Hepatocyte (in vitro differentiated cells): ENCODE measurements around the gene XIRP1. TPM values are rescaled to one million over a fixed set of nuclear protein-coding genes. Genes with fewer than 3 reads are reported as not detected.
A peak's percentile ranks its signal among the peaks of the same experiment; 100 is the strongest.

Experiments used
- DNase-seq: peaks from one replicate; pipeline ENCODE4 v3.0.0-alpha.2; 2016; ENCODE audit warnings: low spot score
- H2AFZ ChIP-seq: fragments of 200-600 bp; sonication (generic); 2 replicates; pipeline ENCODE4 v1.6.0; 2016; ENCODE audit warnings: antibody characterized with exemption, mild to moderate bottlenecking
- H3K27ac ChIP-seq: fragments of 200-600 bp; sonication (generic); 2 replicates; pipeline ENCODE4 v1.5.1; 2016; ENCODE audit warnings: mild to moderate bottlenecking
- H3K27me3 ChIP-seq: fragments of 200-600 bp; sonication (generic); 2 replicates; pipeline ENCODE4 v1.6.1; 2016
- H3K36me3 ChIP-seq: fragments of 200-600 bp; sonication (generic); replicated peaks from 2 replicates; pipeline ENCODE4 v1.5.1; 2016; ENCODE audit warnings: low read depth; ENCODE audit not compliant: insufficient read depth
- H3K4me1 ChIP-seq: fragments of 200-600 bp; sonication (generic); 2 replicates; pipeline ENCODE4 v1.5.1; 2016; ENCODE audit warnings: mild to moderate bottlenecking, moderate library complexity; ENCODE audit not compliant: insufficient read depth
- H3K4me2 ChIP-seq: fragments of 200-600 bp; sonication (generic); 2 replicates; pipeline ENCODE4 v1.6.0; 2016
- H3K4me3 ChIP-seq: fragments of 200-600 bp; sonication (generic); 2 replicates; pipeline ENCODE4 v1.5.1; 2016; ENCODE audit warnings: mild to moderate bottlenecking
- H3K79me2 ChIP-seq: fragments of 200-600 bp; sonication (generic); 2 replicates; pipeline ENCODE4 v1.6.0; 2017; ENCODE audit warnings: mild to moderate bottlenecking
- H3K9me2 ChIP-seq: fragments of 200-600 bp; sonication (generic); replicated peaks from 2 replicates; pipeline ENCODE4 v1.6.0; 2017; ENCODE audit warnings: mild to moderate bottlenecking; ENCODE audit not compliant: insufficient read depth
- H3K9me3 ChIP-seq: fragments of 200-600 bp; sonication (generic); 2 replicates; pipeline ENCODE4 v1.5.1; 2016; ENCODE audit warnings: low read depth, mild to moderate bottlenecking
- H4K20me1 ChIP-seq: fragments of 200-600 bp; sonication (generic); 2 replicates; pipeline ENCODE4 v1.6.0; 2016; ENCODE audit warnings: mild to moderate bottlenecking; ENCODE audit not compliant: insufficient read depth, poor library complexity, severe bottlenecking
- EZH2 ChIP-seq: fragments of 200-600 bp; sonication (generic); IDR thresholded peaks from 2 replicates; pipeline ENCODE4 v1.6.1; 2016; ENCODE audit warnings: antibody characterized with exemption, mild to moderate bottlenecking, borderline replicate concordance
- EZH2phosphoT487 ChIP-seq: fragments of 200-600 bp; sonication (generic); IDR thresholded peaks from one replicate; pipeline ENCODE4 v1.6.1; 2018; ENCODE audit warnings: antibody characterized with exemption, mild to moderate bottlenecking, low read depth, moderate library complexity; ENCODE audit not compliant: unreplicated experiment, severe bottlenecking
- WGBS: methylation state at CpG from one replicate; pipeline ENCODE4 v1.1.6; 2016; ENCODE audit warnings: low lambda C conversion rate; ENCODE audit errors: missing lambda C conversion rate; 5-methylcytosine and 5-hydroxymethylcytosine counted together
- polyA plus RNA-seq: library from polyadenylated mRNA; unstranded; fragments of >200 nt; fragmentation: Nextera tagmentation; extraction: Ambion mirVana; gene quantifications from 2 replicates; pipeline ENCODE4 v1.2.1, GENCODE V29; 2016
- total RNA-seq: library from RNA; depleted of rRNA; stranded (reverse); fragments of >200 nt; gene quantifications from 2 replicates; pipeline ENCODE4 v1.2.3, GENCODE V29; 2014
- TF ChIP-seq, protein P1 (sequence below): fragments of 200-600 bp; sonication (generic); IDR thresholded peaks from 2 replicates; pipeline ENCODE4 v1.5.1; 2016; ENCODE audit warnings: antibody characterized with exemption, mild to moderate bottlenecking; ENCODE audit not compliant: poor library complexity

Gene XIRP1
- total and polyA plus RNA-seq, 2 experiments from 2014 or later: 0.10 to 1.4 TPM

DNA sequence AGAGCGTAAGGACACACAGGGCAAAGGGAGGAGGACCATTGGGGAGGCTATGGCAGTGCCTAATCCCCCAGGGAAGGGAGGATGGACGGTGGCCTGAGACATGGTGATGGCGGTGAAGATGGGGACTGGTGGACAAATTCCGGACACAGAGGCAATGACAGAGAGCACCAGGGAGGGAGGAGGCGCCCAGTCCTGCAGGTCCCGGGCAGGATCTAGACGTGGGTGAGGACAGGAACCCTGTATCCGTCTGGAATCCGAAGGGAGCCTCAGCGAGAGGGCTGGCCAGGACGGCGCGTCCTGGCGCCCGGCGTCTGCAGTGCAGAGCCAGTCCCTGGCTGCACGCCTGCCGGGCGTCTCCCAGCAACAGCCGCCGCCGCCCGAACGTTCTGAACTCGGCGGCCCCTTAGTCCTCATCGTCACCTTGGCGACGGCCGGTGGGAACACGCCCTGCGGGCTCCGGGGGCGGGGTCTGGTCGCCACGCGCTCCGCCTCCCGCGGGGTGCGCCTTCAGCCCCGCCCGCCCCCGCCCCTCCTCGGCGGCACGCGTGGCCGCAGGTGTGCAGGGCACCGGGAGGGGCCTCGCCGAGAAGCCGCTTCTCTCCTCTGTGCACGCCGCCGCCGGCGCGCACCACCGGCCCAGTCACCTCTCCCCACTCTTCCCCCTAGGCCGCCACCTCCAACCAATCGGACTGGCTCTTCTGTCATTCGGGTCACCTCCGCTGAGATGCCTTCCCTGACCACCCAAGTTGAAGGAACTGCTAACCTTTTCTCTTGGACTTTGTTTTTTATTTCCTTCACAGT is 11.6 kb downstream of the XIRP1 start:
- Histone ChIP-seq H3K4me3 (no peak overlapping the region), H3K27me3 (no peaks in the 10 kb centered on the region), H3K36me3 (no peaks in the 10 kb centered on the region), H3K9me2 (no peaks in the 10 kb centered on the region), H3K4me1 (peaks cover 30% of the 10 kb centered on the region), H4K20me1 (no peaks in the 10 kb centered on the region), H3K9me3 (no peaks in the 10 kb centered on the region), H3K27ac (peak overlapping the region; percentile 98), H3K4me2 (peak overlapping the region; percentile 76), H3K79me2 (peaks cover 2% of the 10 kb centered on the region), H2AFZ (peak overlapping the region; percentile 17)
- WGBS: 3% methylated on average over 58 of the region's 64 CpGs
- TF ChIP-seq EZH2 (no peak), EZH2phosphoT487 (no peak)
- TF ChIP-seq, protein P1, sequence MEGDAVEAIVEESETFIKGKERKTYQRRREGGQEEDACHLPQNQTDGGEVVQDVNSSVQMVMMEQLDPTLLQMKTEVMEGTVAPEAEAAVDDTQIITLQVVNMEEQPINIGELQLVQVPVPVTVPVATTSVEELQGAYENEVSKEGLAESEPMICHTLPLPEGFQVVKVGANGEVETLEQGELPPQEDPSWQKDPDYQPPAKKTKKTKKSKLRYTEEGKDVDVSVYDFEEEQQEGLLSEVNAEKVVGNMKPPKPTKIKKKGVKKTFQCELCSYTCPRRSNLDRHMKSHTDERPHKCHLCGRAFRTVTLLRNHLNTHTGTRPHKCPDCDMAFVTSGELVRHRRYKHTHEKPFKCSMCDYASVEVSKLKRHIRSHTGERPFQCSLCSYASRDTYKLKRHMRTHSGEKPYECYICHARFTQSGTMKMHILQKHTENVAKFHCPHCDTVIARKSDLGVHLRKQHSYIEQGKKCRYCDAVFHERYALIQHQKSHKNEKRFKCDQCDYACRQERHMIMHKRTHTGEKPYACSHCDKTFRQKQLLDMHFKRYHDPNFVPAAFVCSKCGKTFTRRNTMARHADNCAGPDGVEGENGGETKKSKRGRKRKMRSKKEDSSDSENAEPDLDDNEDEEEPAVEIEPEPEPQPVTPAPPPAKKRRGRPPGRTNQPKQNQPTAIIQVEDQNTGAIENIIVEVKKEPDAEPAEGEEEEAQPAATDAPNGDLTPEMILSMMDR: peak; percentile 24
- DNase-seq: peak; percentile 98

DNA sequence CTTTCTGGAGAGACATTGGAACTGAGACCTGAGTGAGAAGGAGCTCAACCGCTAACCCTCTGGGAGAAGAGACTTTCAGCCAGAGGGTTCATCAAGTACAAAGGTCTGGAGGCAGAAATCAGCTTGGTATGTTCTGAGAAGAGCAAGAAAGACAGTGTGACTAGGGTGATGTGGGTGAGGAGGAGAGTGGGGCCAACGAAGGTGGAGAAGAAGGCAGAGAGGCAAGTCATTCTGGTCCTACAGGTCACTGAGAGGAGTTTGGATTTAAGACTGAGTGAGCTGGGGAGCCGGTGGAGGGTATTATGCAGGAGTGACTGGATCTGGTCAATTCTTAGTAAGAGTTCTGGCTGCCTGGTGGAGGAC is 12.2 kb downstream of the XIRP1 start:
- Histone ChIP-seq H3K4me1 (peaks cover 30% of the 10 kb centered on the region), H3K9me3 (no peaks in the 10 kb centered on the region), H3K27me3 (no peaks in the 10 kb centered on the region), H3K4me3 (no peak overlapping the region), H4K20me1 (no peaks in the 10 kb centered on the region), H3K79me2 (peaks cover 2% of the 10 kb centered on the region), H3K4me2 (peak overlapping the region; percentile 76), H3K36me3 (no peaks in the 10 kb centered on the region), H3K27ac (peak overlapping the region; percentile 98), H2AFZ (peak overlapping the region; percentile 17), H3K9me2 (no peaks in the 10 kb centered on the region)
- 45% methylated on average over 3 of the region's 3 CpGs for WGBS
- TF ChIP-seq, protein P1: no peak
- TF ChIP-seq EZH2phosphoT487 (no peak), EZH2 (no peak)
- DNase-seq: no peak

DNA sequence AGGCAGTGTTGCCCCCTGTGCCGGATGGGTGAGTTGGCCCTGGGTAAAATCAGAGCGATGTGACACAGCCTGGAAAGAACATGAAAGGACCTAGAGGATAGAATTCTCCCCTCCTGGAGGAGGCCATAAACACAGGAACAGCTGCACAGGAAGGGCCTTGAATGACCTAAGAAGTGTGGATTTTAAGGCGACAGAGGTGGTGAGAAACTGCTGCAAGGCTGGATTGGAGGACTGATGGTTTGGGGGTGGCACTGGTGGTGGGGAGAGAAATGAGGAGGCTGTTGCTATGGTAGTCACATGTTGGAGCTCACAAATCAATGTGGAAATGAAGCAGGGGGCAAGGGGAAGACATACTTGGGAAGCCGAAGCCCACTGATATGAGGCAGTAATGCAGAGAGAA is 13.8 kb downstream of the XIRP1 start:
- Histone ChIP-seq H3K4me3 (peak overlapping the region; percentile 22), H3K27me3 (no peaks in the 10 kb centered on the region), H3K9me3 (no peaks in the 10 kb centered on the region), H3K4me2 (peak overlapping the region; percentile 92), H4K20me1 (no peaks in the 10 kb centered on the region), H3K79me2 (peaks cover 2% of the 10 kb centered on the region), H3K36me3 (no peaks in the 10 kb centered on the region), H3K9me2 (no peaks in the 10 kb centered on the region), H3K4me1 (peaks cover 30% of the 10 kb centered on the region), H2AFZ (no peak overlapping the region), H3K27ac (peak overlapping the region; percentile 98)
- TF ChIP-seq EZH2phosphoT487 (no peak), EZH2 (no peak)
- TF ChIP-seq, protein P1: no peak
- DNase-seq: no peak
- WGBS: 54% methylated on average over 4 of the region's 4 CpGs
